Stimulated activated CD4-positive, alpha-beta T cell treated with anti-CD3 and anti-CD28 coated beads, TNF-alpha, amount 100 ng/mL, for 4 hours (primary cell): Measurements from ENCODE around the gene SKI.
A peak's percentile ranks its signal among the peaks of the same experiment; 100 is the strongest.

Experiments used
- DNase-seq, 3 experiments: peaks; one replicate each; pipeline ENCODE4 v3.0.0-alpha.2; 2020; ENCODE audit warnings: low read depth in 3 of 3

Gene SKI

GRCh38 chr1:2194319-2194897 lies 33.7 kb upstream of the SKI start, which contains the start of gene FAAP20:
Gene FAAP20, minus strand, starts transcription at chr1:2194772. Its CDS starts 23 bp downstream, at chr1:2194749.
- peak in 2 of 3 experiments; percentile 55 to 66 for DNase-seq

GRCh38 chr1:2194898-2195673 lies 33.0 kb upstream of the SKI start:
- DNase-seq = peak; percentile 76 to 77 (median 76)

GRCh38 chr1:2195785-2196184 lies 32.3 kb upstream of the SKI start:
- no peak for DNase-seq

GRCh38 chr1:2196901-2197638 lies 31.0 kb upstream of the SKI start:
- DNase-seq = no peak

GRCh38 chr1:2197707-2198165 lies 30.4 kb upstream of the SKI start:
- no peak for DNase-seq

GRCh38 chr1:2198571-2198970 lies 29.5 kb upstream of the SKI start:
- DNase-seq = no peak

GRCh38 chr1:2199042-2199810 lies 28.9 kb upstream of the SKI start:
- DNase-seq = peak; percentile 57 to 71 (median 71)

- DNase-seq = no peak
Measured at GRCh38 chr1:2200308-2200943, 27.7 kb upstream of the SKI start.

GRCh38 chr1:2201062-2201461 lies 27.1 kb upstream of the SKI start:
- DNase-seq = no peak

GRCh38 chr1:2202008-2202575 lies 26.0 kb upstream of the SKI start:
- no peak for DNase-seq

GRCh38 chr1:2202843-2203601 lies 25.1 kb upstream of the SKI start:
- no peak for DNase-seq

GRCh38 chr1:2203671-2204414 lies 24.3 kb upstream of the SKI start:
- DNase-seq = no peak

- no peak for DNase-seq
Measured at GRCh38 chr1:2204415-2205190, 23.5 kb upstream of the SKI start.

GRCh38 chr1:2205191-2205952 lies 22.7 kb upstream of the SKI start:
- peak; percentile 89 to 96 (median 91) for DNase-seq

GRCh38 chr1:2206813-2207487 lies 21.2 kb upstream of the SKI start:
- no peak for DNase-seq

- DNase-seq = no peak
Measured at GRCh38 chr1:2208309-2209239, 19.5 kb upstream of the SKI start.
